Activated CD4-positive, alpha-beta T cell treated with anti-CD3 and anti-CD28 coated beads for 1 hour (primary cell): Measurements from ENCODE around the gene RCC1.
"Not testable (repeated sequence)": the region's sequence is repeated elsewhere in the genome, so short reads cannot be mapped to it uniquely, and the experiment has no call there.

Experiments used
- DNase-seq: peaks from one replicate; pipeline ENCODE4 v3.0.0-alpha.2; 2020

The RCC1 gene, protein sequence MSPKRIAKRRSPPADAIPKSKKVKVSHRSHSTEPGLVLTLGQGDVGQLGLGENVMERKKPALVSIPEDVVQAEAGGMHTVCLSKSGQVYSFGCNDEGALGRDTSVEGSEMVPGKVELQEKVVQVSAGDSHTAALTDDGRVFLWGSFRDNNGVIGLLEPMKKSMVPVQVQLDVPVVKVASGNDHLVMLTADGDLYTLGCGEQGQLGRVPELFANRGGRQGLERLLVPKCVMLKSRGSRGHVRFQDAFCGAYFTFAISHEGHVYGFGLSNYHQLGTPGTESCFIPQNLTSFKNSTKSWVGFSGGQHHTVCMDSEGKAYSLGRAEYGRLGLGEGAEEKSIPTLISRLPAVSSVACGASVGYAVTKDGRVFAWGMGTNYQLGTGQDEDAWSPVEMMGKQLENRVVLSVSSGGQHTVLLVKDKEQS

DNA sequence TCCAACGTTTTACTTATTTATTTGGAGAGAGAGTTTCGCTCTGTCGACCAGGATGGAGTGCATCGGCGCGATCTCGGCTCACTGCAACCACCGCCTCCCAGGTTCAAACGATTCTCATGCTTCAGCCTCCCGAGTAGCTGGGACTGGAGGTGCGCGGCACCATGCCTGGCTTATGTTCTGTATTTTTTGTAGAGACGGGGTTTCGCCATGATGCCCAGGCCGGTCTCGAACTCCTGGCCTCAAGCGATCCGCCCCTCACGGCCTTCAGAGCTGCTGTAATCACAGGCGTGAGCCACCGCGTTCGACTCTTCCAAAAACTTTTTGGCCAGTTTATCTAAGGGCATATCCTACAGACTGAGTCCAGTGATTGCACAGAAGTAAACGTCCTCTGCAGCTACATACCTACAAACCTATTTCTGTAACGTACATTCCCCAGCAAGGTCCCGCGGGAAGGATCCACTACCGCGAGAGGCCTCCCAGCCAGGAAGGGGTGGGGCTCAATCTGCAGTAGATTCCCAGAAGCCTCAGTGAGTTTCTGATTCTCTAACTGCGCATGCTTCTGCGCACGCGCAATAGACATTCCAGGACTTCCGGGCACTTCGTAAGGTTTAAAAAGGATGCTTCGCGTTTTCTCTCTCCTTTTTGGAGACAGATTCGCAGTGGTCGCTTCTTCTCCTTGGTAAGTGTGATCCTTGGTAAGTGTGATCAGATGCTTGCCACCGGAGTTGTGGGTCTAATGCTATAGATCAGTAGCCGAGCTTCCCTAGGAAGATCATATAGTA, at the start of gene RCC1:
Gene RCC1, plus strand, starts transcription at position 638 of the 782 bp plus-strand sequence. CDS start 23,824 bp downstream, outside the sequence.
- peak; percentile 93 for DNase-seq

DNA sequence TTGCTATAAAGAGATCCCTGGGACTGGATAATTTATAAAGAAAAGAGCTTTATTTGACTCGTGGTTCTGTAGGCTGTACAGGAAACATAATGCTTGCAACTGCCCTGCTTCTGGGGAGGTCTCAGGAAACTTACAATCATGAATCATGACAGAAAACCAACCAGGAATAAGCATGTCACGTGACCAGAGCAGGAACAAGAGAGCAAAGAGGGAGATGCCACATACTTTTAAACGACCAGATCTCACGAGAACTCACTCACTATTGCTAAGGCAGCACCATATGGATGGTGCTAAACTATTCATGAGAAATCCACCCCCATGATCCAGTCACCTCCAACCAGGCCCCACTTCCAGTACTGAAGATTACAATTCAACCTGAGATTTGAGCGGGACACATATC, 49.8 kb upstream of the RCC1 start:
- DNase-seq: no peak

DNA sequence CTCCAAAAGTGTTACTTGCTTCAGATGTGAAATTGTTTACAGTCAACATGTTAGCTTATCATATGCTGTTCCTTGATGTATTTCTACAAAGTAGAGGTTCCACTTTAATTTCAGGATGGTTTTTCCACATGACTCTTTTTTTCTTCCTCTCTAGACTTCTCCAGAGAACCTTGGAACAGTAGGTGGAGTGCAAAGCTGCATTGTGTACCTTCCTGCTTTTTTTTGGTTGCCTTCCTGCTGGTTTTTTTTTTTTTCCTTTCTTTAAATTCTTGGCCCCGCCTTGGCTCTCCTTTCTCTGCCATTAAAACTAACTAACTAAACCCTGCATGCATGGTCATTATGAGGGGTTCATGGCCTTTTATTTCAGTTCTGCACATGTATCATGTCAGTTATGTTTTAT, 48.2 kb upstream of the RCC1 start:
- DNase-seq: no peak

DNA sequence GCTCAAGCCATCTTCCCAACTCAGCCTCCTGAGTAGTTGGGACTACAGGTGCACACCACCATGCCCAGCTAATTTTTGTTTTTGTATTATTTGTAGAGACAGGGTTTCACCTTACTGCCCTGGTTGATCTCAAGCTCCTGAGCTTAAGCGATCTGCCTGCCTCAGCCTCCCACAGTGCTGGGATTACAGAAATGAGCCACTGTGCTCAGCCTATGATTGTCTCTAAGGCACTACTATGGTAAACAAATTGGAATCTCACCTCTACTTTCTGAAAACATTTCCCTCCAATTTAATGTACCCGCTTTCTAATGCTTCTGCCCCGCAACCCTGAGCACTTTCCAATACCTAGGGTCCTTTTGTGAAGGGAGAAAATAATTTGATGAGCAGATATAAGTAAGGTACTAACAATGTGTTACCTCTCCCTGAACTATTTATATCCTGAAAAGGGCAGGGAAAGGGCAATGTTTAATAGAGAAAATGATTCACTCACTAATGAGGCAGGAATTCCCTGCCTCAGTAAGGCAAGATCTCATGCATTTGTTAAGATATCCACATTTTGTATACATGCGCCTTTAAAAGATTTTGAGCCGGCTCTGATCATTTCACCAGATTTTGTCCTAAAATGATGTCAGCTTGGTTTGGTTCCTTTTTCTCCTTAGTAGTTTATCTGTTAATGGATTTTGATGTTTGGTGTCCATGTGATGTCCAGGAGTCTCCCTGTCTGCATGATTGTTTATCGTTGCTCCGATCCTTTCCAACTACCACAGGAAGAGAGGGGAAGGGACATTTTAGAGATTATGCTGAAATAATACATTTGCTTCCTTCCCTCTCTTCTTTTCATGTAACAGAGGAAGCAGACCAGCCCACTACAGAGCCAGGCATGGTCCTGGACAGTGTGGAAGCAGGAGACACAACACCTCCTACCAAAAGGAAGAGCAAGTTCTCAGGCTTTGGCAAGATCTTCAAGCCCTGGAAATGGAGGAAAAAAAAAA, 47.3 kb upstream of the RCC1 start:
- DNase-seq: no peak

DNA sequence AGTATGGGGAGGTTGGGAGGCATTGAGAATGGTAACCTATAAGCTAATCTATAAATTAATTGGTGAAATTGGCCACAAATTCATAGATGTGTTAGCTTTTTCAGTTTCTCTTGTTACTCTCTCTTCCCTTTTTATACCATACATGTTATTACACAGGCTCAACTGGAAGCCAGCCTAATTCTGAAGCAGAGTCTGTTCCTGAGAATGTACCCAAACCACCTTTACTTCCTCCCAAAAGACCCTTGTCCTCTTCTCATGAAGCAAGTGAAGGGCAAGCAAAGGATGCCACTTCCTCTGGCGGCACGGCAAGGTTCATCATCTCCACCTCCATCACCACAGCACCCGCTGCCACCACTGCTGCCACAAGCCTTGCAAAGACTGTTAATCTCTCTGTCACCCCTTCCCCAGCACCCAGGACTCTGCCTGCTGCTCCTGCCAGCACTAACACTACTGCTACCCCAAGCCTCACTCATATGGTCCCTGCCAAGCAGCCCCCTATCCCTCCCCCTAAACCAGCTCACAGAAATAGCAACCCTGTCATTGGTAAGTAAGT, 39.5 kb upstream of the RCC1 start:
- DNase-seq: no peak

DNA sequence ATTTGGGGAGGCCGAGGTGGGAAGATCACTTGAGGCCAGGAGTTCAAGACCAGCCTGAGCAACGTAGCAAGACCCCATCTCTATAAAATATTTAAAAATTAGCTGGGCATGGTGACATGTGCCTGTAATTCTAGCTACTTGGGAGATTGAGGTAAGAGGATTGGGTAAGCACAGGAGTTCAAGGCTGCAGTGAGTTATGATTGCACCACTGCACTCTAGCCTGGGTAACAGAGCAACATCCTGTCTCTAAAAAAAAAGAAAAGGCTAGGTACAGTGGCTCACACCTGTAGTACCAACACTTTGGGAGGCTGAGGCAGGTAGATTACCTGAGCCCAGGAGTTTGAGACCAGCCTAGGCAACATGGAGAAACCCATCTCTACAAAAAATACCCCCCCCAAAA, 35.7 kb upstream of the RCC1 start:
- DNase-seq: no peak

DNA sequence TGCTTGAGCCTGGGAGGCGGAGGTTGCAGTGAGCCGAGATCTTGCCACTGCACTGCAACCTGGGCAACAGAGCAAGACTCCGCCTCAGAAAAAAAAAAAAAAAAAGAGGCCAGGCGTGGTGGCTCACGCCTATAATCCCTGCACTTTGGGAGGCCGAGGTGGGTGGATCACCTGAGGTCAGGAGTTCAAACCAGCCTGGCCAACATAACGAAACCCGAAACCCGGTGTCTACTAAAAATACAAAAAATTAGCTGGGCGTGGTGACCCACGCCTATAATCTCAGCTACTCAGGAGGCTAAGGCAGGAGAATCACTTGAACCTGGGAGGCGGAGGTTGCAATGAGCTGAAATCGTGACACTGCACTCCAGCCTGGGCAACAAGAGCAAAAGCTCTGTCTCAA, 26.3 kb upstream of the RCC1 start:
- DNase-seq: not testable (repeated sequence)

DNA sequence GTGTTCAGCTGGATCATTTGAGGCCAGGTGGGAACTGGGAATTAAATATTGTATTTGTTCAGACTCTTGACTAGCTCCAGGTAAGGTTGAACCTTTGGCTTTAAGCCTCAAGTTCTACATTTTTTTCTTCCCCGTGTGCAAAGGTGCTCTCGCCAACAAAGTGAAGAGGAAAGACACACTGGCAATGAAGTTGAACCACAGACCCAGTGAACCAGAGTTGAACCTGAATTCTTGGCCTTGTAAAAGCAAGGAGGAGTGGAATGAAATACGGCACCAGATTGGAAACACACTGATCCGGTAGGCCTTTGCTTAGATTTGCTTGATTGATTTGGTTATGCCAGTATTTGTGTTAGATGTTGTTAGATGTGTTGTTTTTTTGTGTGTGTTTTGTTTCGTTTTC, 25.5 kb upstream of the RCC1 start:
- no peak for DNase-seq

DNA sequence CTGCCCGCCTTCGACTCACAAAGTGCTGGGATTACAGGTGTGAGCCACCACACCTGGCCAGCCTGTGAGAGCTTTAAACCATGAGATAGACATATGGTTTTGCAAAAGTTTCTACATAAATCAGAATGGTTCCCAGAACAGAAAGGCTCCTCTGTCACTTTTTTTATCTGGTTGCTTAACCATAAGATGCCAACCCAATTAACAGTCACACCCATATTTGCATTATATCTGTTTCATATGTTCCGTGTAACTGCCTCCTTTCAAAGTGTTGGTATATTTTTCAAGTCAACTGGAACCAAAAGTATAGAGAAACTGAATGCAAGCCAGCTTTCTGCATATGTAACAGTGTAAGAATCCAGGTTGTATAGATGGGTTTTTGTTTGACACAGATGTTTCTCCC, 23.7 kb upstream of the RCC1 start:
- DNase-seq: no peak

DNA sequence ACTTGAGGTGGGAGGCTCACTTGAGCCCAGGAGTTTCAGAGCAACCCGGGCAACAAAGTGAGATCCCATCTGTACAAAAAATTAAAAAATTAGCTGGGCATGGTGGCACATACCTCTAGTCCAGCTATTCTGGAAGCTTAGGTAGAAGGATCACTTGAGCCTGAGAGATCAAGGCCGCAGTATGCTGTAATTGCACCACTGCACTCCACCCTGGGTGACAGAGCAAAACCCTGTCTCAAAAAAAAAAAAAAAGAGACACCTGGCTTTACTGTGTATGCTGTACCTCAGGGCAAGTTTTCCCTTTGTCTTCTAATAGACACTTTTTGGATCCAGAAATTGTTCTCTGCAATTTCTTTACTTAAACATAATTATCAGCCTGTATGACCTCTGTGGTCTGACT, 23.1 kb upstream of the RCC1 start:
- DNase-seq: no peak

DNA sequence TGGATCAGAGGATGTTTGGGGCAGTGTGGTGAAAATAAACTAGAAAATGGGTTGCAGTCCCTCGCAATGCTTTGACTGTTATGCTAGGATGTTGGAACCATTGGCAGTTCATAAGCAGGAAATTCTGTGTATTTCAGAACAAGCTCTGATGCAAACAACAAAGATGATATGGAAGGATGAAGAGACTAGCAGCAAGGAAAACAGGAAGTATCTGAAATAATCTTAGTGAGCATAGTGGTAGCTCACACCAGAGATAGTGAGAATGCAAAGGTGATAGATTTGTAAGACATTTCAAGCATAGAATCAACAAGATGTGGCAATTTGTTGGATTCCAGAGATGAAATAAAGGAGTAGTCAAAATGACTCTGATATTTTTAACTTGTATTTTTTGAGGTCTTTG, 11.1 kb upstream of the RCC1 start:
- DNase-seq: no peak

DNA sequence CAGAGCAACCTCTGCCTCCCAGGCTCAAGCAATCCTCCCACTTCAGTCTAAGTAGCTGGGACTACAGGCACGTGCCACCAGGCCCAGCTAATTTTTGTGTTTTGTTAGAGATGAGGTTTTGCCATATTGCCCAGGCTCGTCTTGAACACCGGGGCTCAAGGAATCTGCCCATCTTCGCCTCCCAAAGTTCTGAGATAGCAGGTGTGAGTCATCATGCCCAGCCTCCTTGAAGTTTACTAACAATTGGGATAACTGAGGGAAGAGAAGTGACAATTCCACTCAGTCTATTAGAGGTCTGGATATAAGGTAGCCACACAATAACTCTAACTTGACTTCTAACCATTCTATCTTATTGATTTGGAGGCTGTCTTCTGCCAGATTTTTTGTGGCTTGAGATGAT, 6.3 kb upstream of the RCC1 start:
- DNase-seq: no peak

DNA sequence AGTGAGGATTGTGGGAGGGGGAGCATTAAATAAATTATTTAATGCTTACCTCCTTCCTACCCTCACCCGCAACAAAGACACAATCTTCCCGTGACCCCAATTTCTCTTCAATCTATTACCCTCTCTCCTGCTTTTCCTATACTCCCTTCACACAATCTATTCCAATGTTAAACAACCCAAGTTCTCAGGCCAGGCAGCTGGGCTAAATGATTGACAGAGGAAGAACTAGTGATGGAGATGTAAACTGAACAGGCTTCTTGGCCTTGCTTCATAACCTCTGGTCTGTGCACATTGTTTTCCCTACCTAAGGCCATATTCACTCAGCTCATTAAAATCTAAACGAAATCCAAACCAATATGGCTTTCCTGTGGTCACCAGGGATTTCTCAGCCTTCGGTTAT, 3.9 kb upstream of the RCC1 start:
- DNase-seq: no peak

DNA sequence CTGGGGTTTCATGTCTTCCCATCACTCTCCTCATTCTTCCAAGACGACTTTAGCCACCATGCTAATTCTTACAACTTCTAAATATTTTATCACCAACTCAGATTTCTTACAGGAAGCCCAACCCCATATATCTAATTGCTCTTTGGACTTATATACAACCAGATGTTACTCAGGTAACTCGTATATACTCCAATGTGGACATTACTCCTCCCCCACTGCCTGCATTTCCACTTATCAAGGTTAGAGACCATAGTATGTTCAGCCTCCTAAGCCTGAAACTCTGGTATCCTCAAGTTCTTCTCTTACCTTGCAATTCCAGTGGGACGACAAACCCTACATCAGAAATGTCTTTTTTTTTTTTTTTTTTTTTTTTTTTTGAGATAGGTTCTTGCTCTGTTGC, 2.7 kb upstream of the RCC1 start:
- no peak for DNase-seq

DNA sequence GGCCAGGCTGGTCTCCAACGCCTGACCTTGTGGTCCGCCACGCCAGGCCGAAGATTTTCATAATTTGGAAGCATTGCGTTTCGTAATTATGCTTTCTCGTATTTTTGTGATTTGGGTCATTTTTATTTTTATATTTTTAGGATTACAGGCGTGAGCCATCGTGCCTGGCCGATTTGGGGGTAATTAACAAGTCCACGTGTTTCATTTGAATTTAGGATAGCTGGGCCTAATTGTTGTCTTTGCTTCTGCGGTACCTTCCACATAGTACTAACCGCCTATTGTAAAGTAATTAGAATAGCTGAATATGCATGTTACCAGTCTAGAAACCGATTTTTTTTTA, 1.0 kb downstream of the RCC1 start:
- DNase-seq: no peak

DNA sequence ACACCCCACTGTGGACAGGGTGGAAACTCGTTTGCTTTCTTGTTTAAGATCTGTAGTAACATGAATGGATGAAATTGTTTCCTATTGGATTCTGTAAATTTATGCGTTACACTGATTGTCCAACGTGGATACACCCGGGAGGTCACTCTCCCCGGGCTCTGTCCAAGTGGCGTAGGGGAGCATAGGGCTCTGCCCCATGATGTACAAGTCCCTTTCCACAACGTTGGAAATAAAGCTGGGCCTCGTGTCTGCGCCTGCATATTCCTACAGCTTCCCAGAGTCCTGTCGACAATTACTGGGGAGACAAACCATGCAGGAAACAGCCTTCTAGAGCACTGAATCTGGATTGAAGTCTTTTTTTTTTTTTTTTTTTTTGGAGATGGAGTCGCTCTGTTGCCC, 1.4 kb downstream of the RCC1 start:
- no peak for DNase-seq

DNA sequence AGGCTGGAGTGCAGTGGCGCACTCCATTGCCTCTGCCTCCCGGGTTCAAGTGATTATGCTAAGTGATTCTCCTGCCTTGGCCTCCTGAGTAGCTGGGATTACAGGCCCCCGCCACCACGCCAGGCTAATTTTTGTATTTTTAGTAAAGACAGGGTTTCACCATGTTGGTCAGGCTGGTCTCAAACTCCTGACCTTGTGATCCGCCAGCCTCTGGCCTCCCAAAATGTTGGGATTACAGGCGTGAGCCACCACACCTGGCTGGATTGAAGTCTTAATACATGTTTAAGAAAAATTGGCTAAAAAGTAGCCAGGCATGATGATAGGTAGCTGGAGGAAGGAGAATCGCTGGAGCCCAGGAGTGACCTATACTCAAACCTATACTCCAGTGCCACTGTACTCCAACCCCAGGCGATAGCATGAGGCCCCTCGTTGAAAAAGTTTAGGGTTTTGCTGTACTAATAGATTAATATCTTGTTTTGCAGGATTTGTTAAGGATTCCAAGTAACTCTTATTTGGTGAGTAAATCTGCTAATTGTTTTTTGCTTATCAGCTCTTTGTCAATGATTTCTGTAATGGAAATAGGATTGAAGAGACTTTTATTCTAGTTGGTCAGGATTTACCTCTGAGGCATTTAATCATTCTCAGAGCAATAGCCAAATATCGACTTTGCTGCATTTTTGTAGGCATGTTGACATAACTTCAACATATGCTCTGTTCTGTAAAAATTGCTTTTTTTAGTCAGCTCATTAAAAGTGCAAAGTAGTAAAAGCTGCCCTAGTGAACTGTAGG, 2.0 kb downstream of the RCC1 start:
- DNase-seq: no peak

DNA sequence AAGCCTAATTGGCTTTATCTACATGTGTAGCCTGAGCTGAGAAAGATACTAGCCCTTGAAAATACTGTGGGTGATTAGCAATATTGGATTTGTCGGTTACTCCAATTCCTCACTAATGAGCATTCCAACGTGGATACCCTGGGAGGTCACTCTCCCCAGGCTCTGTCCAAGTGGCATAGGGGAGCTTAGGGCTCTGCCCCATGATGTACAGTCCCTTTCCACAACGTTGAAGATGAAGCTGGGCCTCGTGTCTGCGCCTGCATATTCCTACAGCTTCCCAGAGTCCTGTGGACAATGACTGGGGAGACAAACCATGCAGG, 2.6 kb downstream of the RCC1 start:
- DNase-seq: no peak

DNA sequence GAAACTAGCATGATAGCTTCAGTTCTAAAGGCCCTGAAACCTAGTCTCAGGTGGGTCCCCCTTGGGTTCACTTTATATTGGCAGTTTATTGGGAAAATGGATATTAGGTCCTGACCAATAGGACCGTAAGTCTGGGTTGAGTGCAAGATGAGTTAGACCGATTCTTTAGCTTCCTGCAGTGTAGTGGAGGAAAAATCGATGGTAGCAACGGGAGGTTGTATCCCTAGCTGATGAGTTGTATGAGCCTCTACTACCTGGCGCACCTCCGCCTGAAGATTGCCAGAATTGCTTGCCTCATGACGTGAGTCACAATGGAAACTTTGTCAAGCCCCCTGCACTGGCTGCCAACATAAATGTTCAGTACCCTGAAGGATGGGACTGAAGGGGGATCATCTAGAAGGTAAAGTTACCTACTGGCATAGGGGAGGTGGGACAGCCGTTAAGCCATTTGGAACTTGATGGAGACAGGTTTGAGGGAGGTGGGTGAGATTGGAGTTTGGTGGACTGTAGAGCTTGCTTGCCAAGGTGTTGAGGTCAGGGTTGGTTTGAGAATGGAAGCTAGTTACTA, 3.9 kb downstream of the RCC1 start:
- no peak for DNase-seq

DNA sequence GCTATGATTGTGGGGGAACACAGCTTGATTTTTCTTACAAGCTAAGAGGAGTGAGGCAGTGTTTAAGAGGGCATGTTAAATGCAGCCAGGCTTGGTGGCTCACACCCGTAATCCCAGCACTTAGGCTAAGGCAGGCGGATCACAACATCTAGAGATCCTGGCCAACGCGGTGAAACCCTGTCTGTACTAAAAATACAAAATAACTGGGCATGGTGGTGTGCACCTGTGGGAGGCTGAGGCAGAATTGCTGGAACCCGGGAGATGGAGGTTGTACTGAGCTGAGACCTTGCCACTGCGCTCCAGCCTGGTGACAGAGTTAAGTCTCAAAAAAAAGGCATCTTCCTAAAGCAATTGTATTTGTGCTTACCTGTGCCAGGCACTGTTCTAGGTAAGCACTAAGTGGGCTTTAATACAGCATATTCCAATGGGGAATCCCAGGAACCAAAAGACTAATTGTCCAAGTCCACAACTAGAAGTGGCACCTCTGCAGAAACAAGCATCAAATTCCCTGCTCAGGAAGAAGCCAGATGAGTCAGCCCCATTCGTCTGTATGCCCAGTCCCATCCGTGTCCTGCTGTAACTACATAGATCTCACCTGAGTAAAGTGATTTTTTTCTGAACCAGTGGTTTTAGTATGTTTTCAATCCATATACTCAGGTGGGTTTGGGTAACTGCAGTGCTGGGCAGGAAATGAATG, 4.6 kb downstream of the RCC1 start:
- DNase-seq: no peak

DNA sequence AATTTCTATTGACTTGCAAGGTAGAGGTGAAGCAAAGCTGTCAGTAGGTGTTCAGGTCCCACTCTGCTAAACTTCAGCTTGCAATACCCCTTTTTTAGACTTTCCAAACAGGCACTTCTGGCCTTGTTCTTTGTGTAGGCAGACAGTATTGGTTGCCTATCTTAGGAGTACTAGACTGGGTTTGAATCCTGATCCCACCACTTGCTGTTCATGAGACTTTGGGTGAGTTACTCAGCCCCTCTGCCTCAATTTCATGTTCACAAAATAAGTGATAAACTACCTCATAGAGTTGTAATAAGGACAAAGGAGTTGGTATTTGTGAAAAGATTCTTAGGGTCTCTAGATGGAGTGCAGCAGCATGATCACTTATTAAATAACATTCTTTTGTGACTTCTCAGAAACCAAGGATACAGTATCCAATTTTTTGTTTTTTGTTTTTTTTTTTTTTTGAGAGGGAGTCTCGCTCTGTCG, 5.2 kb downstream of the RCC1 start:
- no peak for DNase-seq
